ENCODE results near the gene COMMD9.
A peak's percentile ranks its signal among the peaks of the same experiment; 100 is the strongest.
"Not testable (repeated sequence)": the region's sequence is repeated elsewhere in the genome, so short reads cannot be mapped to it uniquely, and the experiment has no call there.

Gene COMMD9

GRCh38 chr11:36289226-36289852 is at the start of gene COMMD9:
TSS of gene COMMD9 (minus strand) at chr11:36289424. CDS start at chr11:36289412, 12 bp downstream.
- TF ChIP-seq CTCF (IDR thresholded peaks at IDR 0.05), result no peak
- peak; percentile 98 for DNase-seq (ENCODE audit: low spot score)
- peak within 1 kb of the TSS; percentile 89 for H3K4me3 ChIP-seq
- H3K27ac ChIP-seq, result peak within 1 kb of the TSS in 1 of 2 donors; percentile 64

GRCh38 chr11:36333897-36334296 is 44.7 kb upstream of the COMMD9 start:
- no peak overlapping the region for H3K27ac ChIP-seq
- no peak for DNase-seq (ENCODE audit: low spot score)
- no peak for TF ChIP-seq CTCF (IDR thresholded peaks at IDR 0.05)
- H3K4me3 ChIP-seq, result no peak overlapping the region

- no peak overlapping the region for H3K27ac ChIP-seq
- DNase-seq (ENCODE audit: low spot score), result no peak
- no peak for TF ChIP-seq CTCF (IDR thresholded peaks at IDR 0.05)
- no peak overlapping the region for H3K4me3 ChIP-seq
Measured at GRCh38 chr11:36333468-36333867, 44.2 kb upstream of the COMMD9 start.

- no peak for TF ChIP-seq CTCF (IDR thresholded peaks at IDR 0.05)
- H3K27ac ChIP-seq, result no peak overlapping the region
- H3K4me3 ChIP-seq, result no peak overlapping the region
- DNase-seq (ENCODE audit: low spot score), result no peak
Measured at GRCh38 chr11:36330411-36330810, 41.2 kb upstream of the COMMD9 start.

GRCh38 chr11:36328966-36329673 is 39.9 kb upstream of the COMMD9 start:
- H3K27ac ChIP-seq, result no peak overlapping the region
- no peak for TF ChIP-seq CTCF (IDR thresholded peaks at IDR 0.05)
- DNase-seq (ENCODE audit: low spot score), result no peak
- no peak overlapping the region for H3K4me3 ChIP-seq

- Histone ChIP-seq H3K27ac (no peak overlapping the region), H3K4me3 (no peak overlapping the region)
- no peak for TF ChIP-seq CTCF (IDR thresholded peaks at IDR 0.05)
- DNase-seq (ENCODE audit: low spot score), result no peak
Measured at GRCh38 chr11:36326524-36327419, 37.5 kb upstream of the COMMD9 start.

GRCh38 chr11:36325403-36325802 is 36.2 kb upstream of the COMMD9 start:
- H3K4me3 ChIP-seq; DNase-seq (ENCODE audit: low spot score); H3K27ac ChIP-seq: not testable (repeated sequence)

GRCh38 chr11:36324956-36325355 is 35.7 kb upstream of the COMMD9 start:
- DNase-seq (ENCODE audit: low spot score); H3K4me3 ChIP-seq; H3K27ac ChIP-seq: not testable (repeated sequence)
